ENCODE measurements around the gene RPS6KA1. TPM values are rescaled to one million over a fixed set of nuclear protein-coding genes. Genes with fewer than 3 reads are reported as not detected.

Gene RPS6KA1
- total and polyA plus RNA-seq, 9 of the 15 experiments (the other 6 are each of a cell fraction or from before 2014, with no cell fraction given): 2.4 to 61.0 (median 35.5) TPM

DNA sequence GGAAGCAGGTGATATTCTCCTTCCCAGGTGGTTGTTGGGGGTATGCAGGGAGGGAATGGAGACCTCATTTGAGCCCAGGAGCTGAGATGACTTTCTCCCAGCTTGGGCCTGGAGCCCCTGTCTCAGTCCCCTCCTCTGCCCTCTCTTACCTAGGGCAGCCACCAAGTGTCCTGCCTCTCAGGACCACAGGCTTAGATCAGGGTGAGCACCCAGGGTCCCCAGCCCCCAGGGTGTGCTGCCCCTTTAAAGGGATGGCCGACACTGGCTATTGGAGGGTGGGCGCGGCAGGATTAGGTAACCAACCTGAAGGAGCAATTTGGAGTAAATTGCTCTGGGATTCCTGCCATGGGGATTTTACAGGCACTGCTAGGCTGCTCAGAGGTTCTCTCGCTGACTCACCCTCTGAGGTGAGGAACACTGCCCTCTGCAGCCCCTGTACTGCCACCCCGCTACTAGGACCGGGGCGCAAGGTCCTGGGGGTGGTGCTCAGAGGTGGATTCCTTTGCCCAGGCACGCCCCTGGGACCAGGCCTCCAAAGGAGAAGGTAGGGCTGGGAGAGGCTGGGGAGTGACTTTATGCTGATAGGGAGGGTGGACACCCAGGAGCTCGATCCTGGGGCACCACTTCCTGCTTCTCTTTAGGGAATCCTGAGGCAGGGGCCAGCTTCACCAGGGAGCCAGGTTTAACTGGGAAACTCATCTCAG lies 1.5 kb downstream of the RPS6KA1 start (continued):
- TF ChIP-seq, protein P1, sequence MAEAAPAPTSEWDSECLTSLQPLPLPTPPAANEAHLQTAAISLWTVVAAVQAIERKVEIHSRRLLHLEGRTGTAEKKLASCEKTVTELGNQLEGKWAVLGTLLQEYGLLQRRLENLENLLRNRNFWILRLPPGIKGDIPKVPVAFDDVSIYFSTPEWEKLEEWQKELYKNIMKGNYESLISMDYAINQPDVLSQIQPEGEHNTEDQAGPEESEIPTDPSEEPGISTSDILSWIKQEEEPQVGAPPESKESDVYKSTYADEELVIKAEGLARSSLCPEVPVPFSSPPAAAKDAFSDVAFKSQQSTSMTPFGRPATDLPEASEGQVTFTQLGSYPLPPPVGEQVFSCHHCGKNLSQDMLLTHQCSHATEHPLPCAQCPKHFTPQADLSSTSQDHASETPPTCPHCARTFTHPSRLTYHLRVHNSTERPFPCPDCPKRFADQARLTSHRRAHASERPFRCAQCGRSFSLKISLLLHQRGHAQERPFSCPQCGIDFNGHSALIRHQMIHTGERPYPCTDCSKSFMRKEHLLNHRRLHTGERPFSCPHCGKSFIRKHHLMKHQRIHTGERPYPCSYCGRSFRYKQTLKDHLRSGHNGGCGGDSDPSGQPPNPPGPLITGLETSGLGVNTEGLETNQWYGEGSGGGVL (CRISPR knock-in tag; IDR thresholded peaks at IDR 0.05): no peak
- TF ChIP-seq, protein P2, sequence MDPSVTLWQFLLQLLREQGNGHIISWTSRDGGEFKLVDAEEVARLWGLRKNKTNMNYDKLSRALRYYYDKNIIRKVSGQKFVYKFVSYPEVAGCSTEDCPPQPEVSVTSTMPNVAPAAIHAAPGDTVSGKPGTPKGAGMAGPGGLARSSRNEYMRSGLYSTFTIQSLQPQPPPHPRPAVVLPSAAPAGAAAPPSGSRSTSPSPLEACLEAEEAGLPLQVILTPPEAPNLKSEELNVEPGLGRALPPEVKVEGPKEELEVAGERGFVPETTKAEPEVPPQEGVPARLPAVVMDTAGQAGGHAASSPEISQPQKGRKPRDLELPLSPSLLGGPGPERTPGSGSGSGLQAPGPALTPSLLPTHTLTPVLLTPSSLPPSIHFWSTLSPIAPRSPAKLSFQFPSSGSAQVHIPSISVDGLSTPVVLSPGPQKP (CRISPR knock-in tag; IDR thresholded peaks at IDR 0.05): no peak
- no peak for TF ChIP-seq GATAD2B (IDR thresholded peaks at IDR 0.05; ENCODE audit: borderline replicate concordance)
- TF ChIP-seq ZNF146 (CRISPR knock-in tag; IDR thresholded peaks at IDR 0.05; ENCODE audit: unreplicated experiment): no peak
- TF ChIP-seq, protein P3, sequence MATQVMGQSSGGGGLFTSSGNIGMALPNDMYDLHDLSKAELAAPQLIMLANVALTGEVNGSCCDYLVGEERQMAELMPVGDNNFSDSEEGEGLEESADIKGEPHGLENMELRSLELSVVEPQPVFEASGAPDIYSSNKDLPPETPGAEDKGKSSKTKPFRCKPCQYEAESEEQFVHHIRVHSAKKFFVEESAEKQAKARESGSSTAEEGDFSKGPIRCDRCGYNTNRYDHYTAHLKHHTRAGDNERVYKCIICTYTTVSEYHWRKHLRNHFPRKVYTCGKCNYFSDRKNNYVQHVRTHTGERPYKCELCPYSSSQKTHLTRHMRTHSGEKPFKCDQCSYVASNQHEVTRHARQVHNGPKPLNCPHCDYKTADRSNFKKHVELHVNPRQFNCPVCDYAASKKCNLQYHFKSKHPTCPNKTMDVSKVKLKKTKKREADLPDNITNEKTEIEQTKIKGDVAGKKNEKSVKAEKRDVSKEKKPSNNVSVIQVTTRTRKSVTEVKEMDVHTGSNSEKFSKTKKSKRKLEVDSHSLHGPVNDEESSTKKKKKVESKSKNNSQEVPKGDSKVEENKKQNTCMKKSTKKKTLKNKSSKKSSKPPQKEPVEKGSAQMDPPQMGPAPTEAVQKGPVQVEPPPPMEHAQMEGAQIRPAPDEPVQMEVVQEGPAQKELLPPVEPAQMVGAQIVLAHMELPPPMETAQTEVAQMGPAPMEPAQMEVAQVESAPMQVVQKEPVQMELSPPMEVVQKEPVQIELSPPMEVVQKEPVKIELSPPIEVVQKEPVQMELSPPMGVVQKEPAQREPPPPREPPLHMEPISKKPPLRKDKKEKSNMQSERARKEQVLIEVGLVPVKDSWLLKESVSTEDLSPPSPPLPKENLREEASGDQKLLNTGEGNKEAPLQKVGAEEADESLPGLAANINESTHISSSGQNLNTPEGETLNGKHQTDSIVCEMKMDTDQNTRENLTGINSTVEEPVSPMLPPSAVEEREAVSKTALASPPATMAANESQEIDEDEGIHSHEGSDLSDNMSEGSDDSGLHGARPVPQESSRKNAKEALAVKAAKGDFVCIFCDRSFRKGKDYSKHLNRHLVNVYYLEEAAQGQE (IDR thresholded peaks at IDR 0.05; ENCODE audit: borderline replicate concordance): peak; percentile 30; the same call in 1 of the 2 replicates
- TF ChIP-seq, protein P3 (CRISPR knock-in tag; IDR thresholded peaks at IDR 0.05; ENCODE audit: low read depth): no peak
- TF ChIP-seq SIN3A (IDR thresholded peaks at IDR 0.05; ENCODE audit: borderline replicate concordance in 2 of 2, control insufficient read depth in 1 of 2, low read depth in 2 of 2, low read length in 2 of 2): no peak
- TF ChIP-seq, protein P4, sequence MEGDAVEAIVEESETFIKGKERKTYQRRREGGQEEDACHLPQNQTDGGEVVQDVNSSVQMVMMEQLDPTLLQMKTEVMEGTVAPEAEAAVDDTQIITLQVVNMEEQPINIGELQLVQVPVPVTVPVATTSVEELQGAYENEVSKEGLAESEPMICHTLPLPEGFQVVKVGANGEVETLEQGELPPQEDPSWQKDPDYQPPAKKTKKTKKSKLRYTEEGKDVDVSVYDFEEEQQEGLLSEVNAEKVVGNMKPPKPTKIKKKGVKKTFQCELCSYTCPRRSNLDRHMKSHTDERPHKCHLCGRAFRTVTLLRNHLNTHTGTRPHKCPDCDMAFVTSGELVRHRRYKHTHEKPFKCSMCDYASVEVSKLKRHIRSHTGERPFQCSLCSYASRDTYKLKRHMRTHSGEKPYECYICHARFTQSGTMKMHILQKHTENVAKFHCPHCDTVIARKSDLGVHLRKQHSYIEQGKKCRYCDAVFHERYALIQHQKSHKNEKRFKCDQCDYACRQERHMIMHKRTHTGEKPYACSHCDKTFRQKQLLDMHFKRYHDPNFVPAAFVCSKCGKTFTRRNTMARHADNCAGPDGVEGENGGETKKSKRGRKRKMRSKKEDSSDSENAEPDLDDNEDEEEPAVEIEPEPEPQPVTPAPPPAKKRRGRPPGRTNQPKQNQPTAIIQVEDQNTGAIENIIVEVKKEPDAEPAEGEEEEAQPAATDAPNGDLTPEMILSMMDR (IDR thresholded peaks at IDR 0.05 in 2 of 3, conservative IDR thresholded peaks at IDR 0.05 in 1 of 3; ENCODE audit: insufficient read depth in 2 of 3, low read depth in 1 of 3, low read length in 3 of 3): peak; percentile 66 to 71 (median 69)
- no peak for TF ChIP-seq ZNF699 (CRISPR knock-in tag; IDR thresholded peaks at IDR 0.05; ENCODE audit: insufficient replicate concordance)
- TF ChIP-seq HEY1 (CRISPR knock-in tag; IDR thresholded peaks at IDR 0.05; ENCODE audit: borderline replicate concordance): no peak
- peak; percentile 25 for TF ChIP-seq NEUROD1 (IDR thresholded peaks at IDR 0.05; ENCODE audit: borderline replicate concordance, low read depth, low read length, partially characterized antibody)
- TF ChIP-seq XRCC5 (IDR thresholded peaks at IDR 0.05; ENCODE audit: low read depth, low read length): 0 out of 2 replicates have a peak, but pooled peaks have one; percentile 6
- peak; percentile 90 for TF ChIP-seq FOSL1 (tag; conservative IDR thresholded peaks at IDR 0.05)
